Ectodermal cell (in vitro differentiated cells): Measurements from ENCODE around the gene SARM1.

Source experiments
- H3K27ac ChIP-seq: 2 replicates; pipeline ENCODE4 v1.7.0; 2013; ENCODE audit warnings: mild to moderate bottlenecking, low read depth, low read length; ENCODE audit not compliant: insufficient read depth, poor library complexity, severe bottlenecking
- H3K27me3 ChIP-seq: 2 replicates; pipeline ENCODE4 v1.7.0; 2013; ENCODE audit warnings: mild to moderate bottlenecking, low read length; ENCODE audit not compliant: insufficient read depth, control insufficient read depth, poor library complexity, severe bottlenecking
- H3K36me3 ChIP-seq: one replicate; pipeline ENCODE4 v1.7.0; 2013; ENCODE audit warnings: low read length; ENCODE audit not compliant: control insufficient read depth, insufficient read depth
- H3K4me1 ChIP-seq: one replicate; pipeline ENCODE4 v1.7.0; 2013; ENCODE audit warnings: low read length; ENCODE audit not compliant: control insufficient read depth, insufficient read depth
- H3K4me3 ChIP-seq: 2 replicates; pipeline ENCODE4 v1.7.0; 2013; ENCODE audit warnings: low read depth, low read length, control low read depth; ENCODE audit not compliant: insufficient read depth
- H3K9me3 ChIP-seq: 2 replicates; pipeline ENCODE4 v1.7.0; 2013; ENCODE audit warnings: mild to moderate bottlenecking, low read length, moderate library complexity; ENCODE audit not compliant: control insufficient read depth
- WGBS, 2 experiments: methylation state at CpG; one replicate each; pipeline ENCODE4 v1.1.7; 2013; ENCODE audit warnings: missing lambda C conversion rate in 2 of 2; 5-methylcytosine and 5-hydroxymethylcytosine counted together

The SARM1 gene

GRCh38 chr17:28404007-28404406, 32.5 kb downstream of the SARM1 start:
- Histone ChIP-seq H3K36me3 (no peaks in the 10 kb centered on the region), H3K27me3 (peaks cover 73% of the 10 kb centered on the region), H3K4me1 (peaks cover 10% of the 10 kb centered on the region), H3K27ac (no peak overlapping the region), H3K9me3 (no peaks in the 10 kb centered on the region), H3K4me3 (no peak overlapping the region)
- 95% methylated on average over 2 of the region's 2 CpGs for WGBS, 2 experiments

GRCh38 chr17:28404461-28404811, 32.9 kb downstream of the SARM1 start:
- Histone ChIP-seq H3K27me3 (peaks cover 73% of the 10 kb centered on the region), H3K4me3 (no peak overlapping the region)
- WGBS, 2 experiments: 92 to 96% methylated on average over 5 of the region's 5 CpGs

DNA sequence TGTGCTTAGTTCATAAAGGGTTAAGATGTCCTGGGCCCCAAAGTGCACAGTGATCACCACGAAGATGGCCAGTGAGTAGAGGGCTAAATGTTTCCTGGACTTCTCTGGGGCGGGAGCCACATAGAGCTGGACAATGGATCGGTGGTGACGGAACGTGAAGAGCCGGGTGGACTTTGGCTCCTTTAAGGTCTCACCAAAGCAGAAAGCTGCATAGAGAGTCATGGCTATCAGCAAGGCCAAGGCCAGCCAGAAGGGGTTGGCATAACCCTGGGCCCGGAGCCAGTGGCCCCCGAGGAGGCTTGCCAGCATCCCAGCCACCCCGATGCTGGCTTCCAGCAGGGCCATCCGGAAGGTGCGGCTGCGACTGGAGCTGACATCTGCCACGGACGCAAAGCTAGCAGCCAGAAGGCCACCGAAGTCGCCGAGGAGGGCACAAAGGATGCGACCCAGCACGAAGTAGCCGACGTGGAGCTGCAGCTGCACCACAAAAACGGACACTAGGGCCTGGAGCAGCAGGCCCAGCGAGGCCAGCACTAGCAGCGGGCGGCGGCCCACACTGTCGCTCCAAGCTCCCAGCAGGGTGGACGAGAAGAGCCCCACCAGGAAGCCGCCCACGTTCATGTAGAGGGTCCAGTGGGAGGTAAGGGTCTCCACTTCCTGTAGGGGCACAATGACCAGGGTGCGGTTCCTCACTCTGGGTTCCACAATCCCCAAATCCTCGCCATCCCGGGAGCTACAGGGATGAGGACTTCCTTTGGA, 33.5 kb downstream of the SARM1 start:
- H3K27ac ChIP-seq: no peak overlapping the region
- H3K4me3 ChIP-seq: peak overlapping the region; percentile 50
- no peaks in the 10 kb centered on the region for H3K36me3 ChIP-seq
- H3K9me3 ChIP-seq: no peaks in the 10 kb centered on the region
- H3K27me3 ChIP-seq: peaks cover 70% of the 10 kb centered on the region
- peaks cover 10% of the 10 kb centered on the region for H3K4me1 ChIP-seq
- 55 to 56% methylated on average over 33 of the region's 33 CpGs for WGBS, 2 experiments

More at GRCh38 chr17:28404461-28404811, 32.9 kb downstream of the SARM1 start:
- Histone ChIP-seq H3K36me3 (no peaks in the 10 kb centered on the region), H3K27ac (no peak overlapping the region), H3K4me1 (peaks cover 10% of the 10 kb centered on the region), H3K9me3 (no peaks in the 10 kb centered on the region)

- H3K9me3 ChIP-seq: no peaks in the 10 kb centered on the region
- H3K4me3 ChIP-seq: peak within 1 kb of the TSS; percentile 50
- 1 to 2% methylated on average over 70 of the region's 70 CpGs for WGBS, 2 experiments
- peaks cover 63% of the 10 kb centered on the region for H3K27me3 ChIP-seq
- no peaks in the 10 kb centered on the region for H3K36me3 ChIP-seq
- H3K4me1 ChIP-seq: peaks cover 10% of the 10 kb centered on the region
- no peak within 1 kb of the TSS for H3K27ac ChIP-seq
Observed at GRCh38 chr17:28405632-28406472, 34.4 kb downstream of the SARM1 start, which contains the start of gene SLC46A1. Gene SLC46A1 (minus strand): TSS chr17:28406212. CDS start chr17:28406114, 98 bp downstream.

GRCh38 chr17:28406473-28406814, 35.0 kb downstream of the SARM1 start:
- peaks cover 57% of the 10 kb centered on the region for H3K27me3 ChIP-seq
- H3K4me1 ChIP-seq: peaks cover 10% of the 10 kb centered on the region
- H3K9me3 ChIP-seq: no peaks in the 10 kb centered on the region
- H3K4me3 ChIP-seq: no peak overlapping the region
- no peak overlapping the region for H3K27ac ChIP-seq
- no peaks in the 10 kb centered on the region for H3K36me3 ChIP-seq
- 37 to 41% methylated on average over 9 of the region's 9 CpGs for WGBS, 2 experiments

GRCh38 chr17:28407130-28407973, 35.9 kb downstream of the SARM1 start:
- Histone ChIP-seq H3K27me3 (peaks cover 48% of the 10 kb centered on the region), H3K4me1 (peaks cover 10% of the 10 kb centered on the region), H3K27ac (no peak overlapping the region), H3K36me3 (no peaks in the 10 kb centered on the region), H3K4me3 (no peak overlapping the region), H3K9me3 (no peaks in the 10 kb centered on the region)
- 59 to 63% methylated on average over 5 of the region's 5 CpGs for WGBS, 2 experiments

DNA sequence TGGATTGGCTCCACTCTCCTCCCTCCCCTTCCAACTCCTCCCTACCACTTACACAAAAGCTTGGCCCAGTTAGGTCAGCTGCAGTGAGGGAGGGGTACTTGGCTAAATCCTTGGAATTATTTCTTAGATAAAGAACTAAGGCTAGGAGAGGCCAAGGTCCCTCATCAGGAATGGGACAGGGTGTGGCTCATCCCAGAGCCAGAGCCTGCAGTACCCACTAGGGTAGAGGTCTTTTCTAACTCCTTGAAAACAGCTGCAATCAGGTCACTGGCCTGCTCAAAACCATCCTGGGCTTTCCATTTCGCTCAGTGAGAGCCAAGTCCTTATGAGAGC, 36.4 kb downstream of the SARM1 start:
- peaks cover 10% of the 10 kb centered on the region for H3K4me1 ChIP-seq
- 78 to 86% methylated on average over 1 of the region's 1 CpG for WGBS, 2 experiments
- no peak overlapping the region for H3K27ac ChIP-seq
- H3K36me3 ChIP-seq: no peaks in the 10 kb centered on the region
- peaks cover 42% of the 10 kb centered on the region for H3K27me3 ChIP-seq
- no peak overlapping the region for H3K4me3 ChIP-seq
- no peaks in the 10 kb centered on the region for H3K9me3 ChIP-seq

GRCh38 chr17:28412099-28412498, 40.6 kb downstream of the SARM1 start:
- H3K27ac ChIP-seq: no peak overlapping the region

GRCh38 chr17:28413804-28414203, 42.3 kb downstream of the SARM1 start:
- Histone ChIP-seq H3K27me3 (peaks cover 20% of the 10 kb centered on the region), H3K27ac (no peak overlapping the region), H3K4me1 (no peaks in the 10 kb centered on the region), H3K36me3 (no peaks in the 10 kb centered on the region), H3K9me3 (no peaks in the 10 kb centered on the region), H3K4me3 (no peak overlapping the region)
- WGBS, 2 experiments: 70% methylated on average over 7 of the region's 7 CpGs

More at GRCh38 chr17:28412099-28412498, 40.6 kb downstream of the SARM1 start:
- Histone ChIP-seq H3K4me1 (peaks cover 10% of the 10 kb centered on the region), H3K36me3 (no peaks in the 10 kb centered on the region), H3K9me3 (no peaks in the 10 kb centered on the region), H3K27me3 (peaks cover 17% of the 10 kb centered on the region), H3K4me3 (no peak overlapping the region)
- WGBS, 2 experiments: 57 to 59% methylated on average over 3 of the region's 3 CpGs

DNA sequence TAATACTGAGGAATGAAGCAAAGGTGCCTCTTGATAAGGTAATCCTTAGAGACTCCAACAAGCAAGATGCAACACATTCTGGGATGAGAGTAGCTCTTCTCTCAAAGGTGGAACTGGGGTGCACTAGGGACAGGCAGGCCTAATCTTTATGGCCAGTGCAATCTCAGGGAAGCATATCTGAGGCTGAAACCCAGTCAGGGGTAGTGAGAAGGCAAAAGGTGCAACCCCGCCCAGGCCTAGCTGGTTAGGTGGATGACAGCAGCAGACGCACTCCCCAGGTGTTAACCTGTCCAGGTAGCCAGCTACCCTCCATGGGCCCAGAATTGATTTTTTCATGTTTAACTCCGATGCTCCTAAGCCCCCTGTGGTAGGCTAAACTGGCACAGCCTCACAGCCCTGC, 44.4 kb downstream of the SARM1 start:
- no peak overlapping the region for H3K4me3 ChIP-seq
- no peaks in the 10 kb centered on the region for H3K4me1 ChIP-seq
- WGBS, 2 experiments: 88 to 93% methylated on average over 3 of the region's 3 CpGs
- H3K36me3 ChIP-seq: no peaks in the 10 kb centered on the region
- H3K27ac ChIP-seq: no peak overlapping the region
- H3K27me3 ChIP-seq: peaks cover 20% of the 10 kb centered on the region
- H3K9me3 ChIP-seq: no peaks in the 10 kb centered on the region
